Thymus (tissue), 11 donors: ENCODE data around the gene HEPACAM. TPM values are rescaled to one million over a fixed set of nuclear protein-coding genes. Genes with fewer than 3 reads are reported as not detected.

Source experiments
- DNase-seq, 9 donors: peaks; one replicate each; pipeline ENCODE4 v3.0.0-alpha.2; 2013; ENCODE audit warnings: low spot score in 9 of 9, low read depth in 6 of 9, missing footprints in 1 of 9
- H3K27ac ChIP-seq, 2 donors: one replicate each; pipeline ENCODE4 v1.5.1; 2013; ENCODE audit warnings: control low read depth in 1 of 2, low read depth in 1 of 2, low read length in 1 of 2, mild to moderate bottlenecking in 1 of 2, moderate library complexity in 1 of 2
- H3K27me3 ChIP-seq, 2 donors: one replicate each; pipeline ENCODE4 v1.5.1; 2013; ENCODE audit warnings: low read length in 1 of 2; ENCODE audit not compliant: control insufficient read depth in 2 of 2, insufficient read depth in 1 of 2
- H3K36me3 ChIP-seq, 2 donors: one replicate each; pipeline ENCODE4 v1.5.1; 2013; ENCODE audit warnings: low read length in 1 of 2, mild to moderate bottlenecking in 1 of 2, moderate library complexity in 1 of 2; ENCODE audit not compliant: control insufficient read depth in 2 of 2, insufficient read depth in 2 of 2
- H3K4me1 ChIP-seq, 2 donors: one replicate each; pipeline ENCODE4 v1.5.1; 2013; ENCODE audit warnings: low read length in 2 of 2; ENCODE audit not compliant: control insufficient read depth in 2 of 2, insufficient read depth in 2 of 2
- H3K4me3 ChIP-seq, 2 donors: one replicate each; pipeline ENCODE4 v1.5.1; 2013; ENCODE audit warnings: low read length in 2 of 2, control low read depth in 1 of 2, mild to moderate bottlenecking in 1 of 2
- H3K9me3 ChIP-seq, 2 donors: one replicate each; pipeline ENCODE4 v1.5.1; 2013; ENCODE audit warnings: low read length in 1 of 2, mild to moderate bottlenecking in 1 of 2; ENCODE audit not compliant: control insufficient read depth in 2 of 2, insufficient read depth in 1 of 2
- WGBS: extraction: QIAGEN DNeasy Blood & Tissue Kit; methylation state at CpG from one replicate; pipeline ENCODE4 v1.1.7; 2013; 5-methylcytosine and 5-hydroxymethylcytosine counted together
- polyA plus RNA-seq: library from polyadenylated mRNA; stranded (reverse); fragments of 200-250 nt; gene quantifications from one replicate; pipeline ENCODE4 v1.2.3, GENCODE V29; 2013
- total RNA-seq: library from RNA; stranded (reverse); fragments of 120-200 nt; gene quantifications from one replicate; pipeline ENCODE4 v1.2.4, GENCODE V29; 2013
- donor health status: healthy.

HEPACAM gene
- total and polyA plus RNA-seq, 2 donors = under 0.01 to 0.14 TPM

DNA sequence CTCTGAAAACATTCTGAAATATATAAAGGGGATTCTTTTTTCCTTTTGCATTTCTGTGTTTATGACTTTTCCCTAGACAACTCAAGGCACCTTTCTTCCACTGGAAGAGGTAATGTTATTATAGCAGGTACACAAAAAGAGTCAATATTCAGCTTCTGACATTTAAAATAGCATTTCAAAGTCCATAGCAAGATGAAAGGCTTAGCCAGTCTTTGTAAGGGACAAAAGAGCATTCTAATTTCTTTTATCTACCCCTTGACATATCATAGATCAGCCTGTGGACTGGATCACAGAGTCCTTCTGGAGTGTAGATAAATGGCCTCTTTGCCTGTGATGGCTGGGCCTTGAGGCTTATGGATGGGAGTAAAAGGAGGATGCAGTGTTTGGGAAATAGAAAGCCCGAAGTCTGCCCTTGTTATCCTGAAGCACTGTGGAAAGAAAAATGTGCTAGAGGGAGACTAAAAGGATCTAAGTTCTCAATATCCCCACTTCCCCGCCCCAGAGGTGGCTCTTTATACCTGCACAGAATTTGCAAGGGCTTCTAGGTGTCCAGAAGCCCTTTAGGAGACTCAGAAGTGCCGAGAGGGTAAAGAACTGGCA is 1.6 kb upstream of the HEPACAM start:
- 85% methylated on average over 3 of the region's 3 CpGs for WGBS
- peaks cover 0 to 7% of the 10 kb centered on the region in 2 donors for H3K27me3 ChIP-seq
- no peak for DNase-seq
- H3K27ac ChIP-seq = no peak overlapping the region
- H3K36me3 ChIP-seq = no peaks in the 10 kb centered on the region
- no peaks in the 10 kb centered on the region for H3K4me1 ChIP-seq
- H3K9me3 ChIP-seq = no peaks in the 10 kb centered on the region
- no peak overlapping the region for H3K4me3 ChIP-seq

DNA sequence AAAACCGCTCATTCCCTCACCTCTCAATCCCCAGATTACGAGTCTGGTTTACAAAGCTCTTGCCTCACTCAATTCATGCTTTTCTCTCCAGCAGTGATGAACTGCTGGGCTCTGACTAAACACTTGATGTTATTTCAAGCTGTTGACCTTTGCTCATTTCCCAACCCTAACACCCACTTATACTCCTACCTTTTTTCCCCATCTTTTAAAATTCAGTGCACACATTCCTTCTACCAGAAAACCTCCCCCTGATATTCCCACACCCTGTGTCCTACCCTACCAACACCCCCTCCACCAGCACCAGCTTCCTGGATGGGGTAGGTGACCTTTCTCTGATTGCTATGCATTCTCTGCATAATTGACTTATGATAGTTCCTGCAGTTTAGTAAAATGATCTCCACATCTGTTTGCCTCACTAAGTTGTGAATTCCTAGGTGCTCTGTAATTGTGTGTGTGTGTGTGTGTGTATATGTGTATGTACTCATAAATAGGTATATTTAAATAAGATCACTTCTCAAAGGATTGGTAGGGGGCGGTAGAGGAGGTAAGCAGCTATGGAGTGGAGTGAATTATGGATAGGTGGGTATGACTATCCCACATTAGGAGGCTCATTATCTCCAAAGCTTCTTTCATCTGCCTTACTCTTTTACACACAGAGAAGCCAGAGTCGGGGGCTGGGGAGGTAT is 842 bp downstream of the HEPACAM start:
- 93% methylated on average over 4 of the region's 4 CpGs for WGBS
- Histone ChIP-seq H3K4me3 (no peak overlapping the region), H3K27me3 (peaks cover 0 to 7% of the 10 kb centered on the region in 2 donors), H3K4me1 (no peaks in the 10 kb centered on the region), H3K9me3 (no peaks in the 10 kb centered on the region), H3K36me3 (no peaks in the 10 kb centered on the region), H3K27ac (no peak overlapping the region)
- DNase-seq = no peak

DNA sequence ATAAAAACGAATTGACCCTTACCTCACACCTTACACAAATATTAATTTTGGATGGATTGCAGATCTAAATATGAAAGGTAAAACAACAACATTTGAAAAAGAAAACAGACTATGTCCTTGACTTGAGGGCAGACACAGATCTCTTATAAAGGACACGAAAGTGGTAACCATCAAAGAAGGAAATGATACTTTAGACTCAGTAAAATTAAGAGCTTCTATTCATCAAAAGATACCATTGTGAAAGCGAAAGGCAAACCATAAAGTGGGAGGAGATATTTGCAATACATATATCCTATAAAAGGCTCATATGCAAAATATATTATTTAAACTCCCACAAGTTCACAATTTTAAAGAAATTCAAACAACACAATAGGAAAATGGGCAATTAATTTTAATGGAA is 5.0 kb downstream of the HEPACAM start:
- DNase-seq = no peak
- no peaks in the 10 kb centered on the region for H3K36me3 ChIP-seq
- WGBS = 84% methylated on average over 3 of the region's 3 CpGs
- no peaks in the 10 kb centered on the region for H3K9me3 ChIP-seq
- H3K4me1 ChIP-seq = no peaks in the 10 kb centered on the region
- peaks cover 0 to 4% of the 10 kb centered on the region in 2 donors for H3K27me3 ChIP-seq
- no peak overlapping the region for H3K4me3 ChIP-seq
- no peak overlapping the region for H3K27ac ChIP-seq

DNA sequence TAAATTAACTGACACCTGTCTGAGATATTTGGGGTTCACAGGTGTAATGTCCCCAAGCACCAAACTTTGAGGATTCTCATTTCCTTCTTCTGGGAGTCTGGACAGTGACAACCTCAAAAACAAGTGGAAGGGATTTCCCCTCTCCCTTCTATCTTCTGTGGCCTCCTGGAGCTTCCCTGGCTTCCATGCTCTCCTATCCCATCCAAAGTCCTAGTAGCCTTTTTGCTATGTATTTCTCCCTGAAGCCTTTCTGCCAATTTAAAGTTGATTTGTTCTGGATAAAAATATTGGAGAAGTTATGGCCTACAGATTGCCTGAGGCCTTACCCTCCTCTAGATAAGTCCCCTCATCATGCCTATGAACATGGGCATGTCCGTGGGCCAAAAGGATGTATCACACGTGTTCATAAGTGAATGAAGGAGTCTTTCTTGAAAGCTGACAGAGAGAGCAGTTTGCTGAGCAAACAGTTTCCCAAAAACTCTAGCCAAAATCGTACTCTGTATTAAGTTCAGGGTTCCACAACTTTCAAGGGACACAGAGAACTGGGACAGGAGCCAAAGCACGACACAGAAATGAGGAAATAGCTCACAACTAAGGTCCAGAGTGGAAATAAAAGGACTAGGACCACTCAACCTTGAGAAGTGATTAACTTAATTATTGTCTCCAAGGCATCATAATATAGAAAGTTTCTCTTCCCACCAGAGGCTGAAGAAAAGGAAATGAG is 6.7 kb downstream of the HEPACAM start:
- WGBS = 64% methylated on average over 4 of the region's 4 CpGs
- no peak overlapping the region for H3K4me3 ChIP-seq
- peaks cover 0 to 3% of the 10 kb centered on the region in 2 donors for H3K27me3 ChIP-seq
- no peaks in the 10 kb centered on the region for H3K9me3 ChIP-seq
- no peaks in the 10 kb centered on the region for H3K4me1 ChIP-seq
- H3K36me3 ChIP-seq = no peaks in the 10 kb centered on the region
- no peak for DNase-seq
- no peak overlapping the region for H3K27ac ChIP-seq

- peaks cover 3 to 17% of the 10 kb centered on the region in 2 donors for H3K27me3 ChIP-seq
- DNase-seq = peak in 4 of 9 donors; percentile 25 to 64 (median 28)
- H3K36me3 ChIP-seq = no peaks in the 10 kb centered on the region
- no peak overlapping the region for H3K4me3 ChIP-seq
- no peaks in the 10 kb centered on the region for H3K9me3 ChIP-seq
- no peak overlapping the region for H3K27ac ChIP-seq
- peaks cover 14 to 26% of the 10 kb centered on the region in 2 donors for H3K4me1 ChIP-seq
Measured at GRCh38 chr11:124923296-124923695, 12.6 kb downstream of the HEPACAM start.

GRCh38 chr11:124922831-124923230 is 13.0 kb downstream of the HEPACAM start:
- H3K4me3 ChIP-seq = no peak overlapping the region
- H3K27me3 ChIP-seq = peaks cover 3 to 17% of the 10 kb centered on the region in 2 donors
- no peak for DNase-seq
- 82% methylated on average over 4 of the region's 4 CpGs for WGBS
- H3K36me3 ChIP-seq = no peaks in the 10 kb centered on the region
- H3K9me3 ChIP-seq = no peaks in the 10 kb centered on the region
- H3K27ac ChIP-seq = no peak overlapping the region
- H3K4me1 ChIP-seq = peaks cover 14 to 26% of the 10 kb centered on the region in 2 donors

DNA sequence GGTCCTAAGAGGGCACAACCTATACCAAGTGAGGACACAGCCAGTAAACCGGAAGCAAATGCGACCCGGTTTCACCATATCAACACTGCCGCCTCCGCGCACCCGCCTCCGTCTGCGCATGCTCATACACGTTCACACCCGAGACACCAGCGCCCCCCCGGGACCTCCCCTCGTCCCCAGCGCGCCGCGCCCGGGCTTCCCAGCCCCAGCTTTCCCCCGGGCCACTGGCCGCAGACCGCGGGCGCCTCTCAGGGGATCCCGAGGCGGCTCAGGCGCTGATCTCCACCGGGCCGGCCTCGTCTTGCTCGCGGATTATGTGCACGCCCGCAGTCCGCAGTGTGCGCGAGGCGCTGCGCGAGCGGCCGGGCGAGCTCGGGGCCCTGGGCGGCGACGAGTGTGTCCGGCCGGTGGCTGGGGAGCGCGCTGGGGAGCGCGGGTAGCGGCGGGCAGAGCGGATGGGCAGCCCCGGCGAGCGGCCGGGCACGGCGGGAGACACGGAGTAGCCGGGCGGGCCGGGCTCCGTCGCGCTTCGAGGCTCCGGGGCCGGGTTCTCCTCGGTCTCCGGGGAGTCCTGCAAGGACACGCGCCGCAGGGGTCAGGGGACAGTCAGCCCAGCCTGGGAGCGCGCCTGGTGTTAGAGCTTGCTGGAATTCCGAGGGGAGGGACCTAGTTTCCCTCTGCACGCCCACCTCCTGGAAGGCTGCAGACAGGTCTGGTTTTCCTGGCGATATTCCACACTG is 14.8 kb downstream of the HEPACAM start:
- Histone ChIP-seq H3K4me1 (peaks cover 14 to 26% of the 10 kb centered on the region in 2 donors), H3K9me3 (no peaks in the 10 kb centered on the region), H3K4me3 (peak overlapping the region; percentile 3 to 57), H3K27ac (no peak overlapping the region), H3K27me3 (peaks cover 3 to 17% of the 10 kb centered on the region in 2 donors), H3K36me3 (no peaks in the 10 kb centered on the region)
- 15% methylated on average over 82 of the region's 82 CpGs for WGBS
- peak; percentile 39 to 90 (median 66) for DNase-seq

GRCh38 chr11:124920356-124920755 is 15.5 kb downstream of the HEPACAM start:
- Histone ChIP-seq H3K4me3 (peak overlapping the region in 1 of 2 donors; percentile 57), H3K4me1 (peaks cover 14 to 26% of the 10 kb centered on the region in 2 donors), H3K27me3 (peaks cover 3 to 17% of the 10 kb centered on the region in 2 donors), H3K27ac (no peak overlapping the region), H3K36me3 (no peaks in the 10 kb centered on the region), H3K9me3 (no peaks in the 10 kb centered on the region)
- WGBS = 98% methylated on average over 5 of the region's 5 CpGs
- DNase-seq = no peak
